GM12892 (cell line): ENCODE results near the gene RNF126.

Experiments
- POLR2A ChIP-seq: IDR thresholded peaks from 2 replicates; pipeline ENCODE4 v1.6.1; 2011; ENCODE audit warnings: low read depth, low read length, control low read depth
- TAF1 ChIP-seq: IDR thresholded peaks from 2 replicates; pipeline ENCODE4 v1.6.1; 2011; ENCODE audit warnings: low read depth, mild to moderate bottlenecking, control low read depth, low read length, borderline replicate concordance

GRCh38 chr19:704447-704741 is 41.4 kb upstream of the RNF126 start:
- TF ChIP-seq TAF1, result no peak
- TF ChIP-seq POLR2A, result no peak
